HG03066 (cell line): ENCODE measurements around the gene KCNF1.

Experiments
- ATAC-seq: cut with Tn5 transposase; IDR thresholded peaks from one replicate; pipeline ENCODE4 v1.9.1; 2021; ENCODE audit warnings: low read depth; ENCODE audit not compliant: unreplicated experiment

KCNF1 gene

GRCh38 chr2:10918661-10919409 lies 7.1 kb downstream of the KCNF1 start:
- no peak for ATAC-seq

- no peak for ATAC-seq
These were observed 7.7 kb downstream of the KCNF1 start for GRCh38 chr2:10919410-10919770.

- ATAC-seq, result no peak
These were observed 8.3 kb downstream of the KCNF1 start for GRCh38 chr2:10919771-10920621.

- ATAC-seq, result no peak
These were observed 9.1 kb downstream of the KCNF1 start for GRCh38 chr2:10920764-10921388.

GRCh38 chr2:10921525-10921924 lies 9.8 kb downstream of the KCNF1 start:
- ATAC-seq, result no peak

GRCh38 chr2:10922307-10923007 lies 10.7 kb downstream of the KCNF1 start:
- no peak for ATAC-seq

GRCh38 chr2:10923008-10923375 lies 11.3 kb downstream of the KCNF1 start:
- no peak for ATAC-seq

- no peak for ATAC-seq
These were observed 12.2 kb downstream of the KCNF1 start for GRCh38 chr2:10923965-10924364.

- no peak for ATAC-seq
These were observed 12.7 kb downstream of the KCNF1 start for GRCh38 chr2:10924441-10924840.

- no peak for ATAC-seq
These were observed 13.1 kb downstream of the KCNF1 start for GRCh38 chr2:10924859-10925258.

- ATAC-seq, result no peak
These were observed 14.6 kb downstream of the KCNF1 start for GRCh38 chr2:10926191-10926820.

- no peak for ATAC-seq
These were observed 19.2 kb downstream of the KCNF1 start for GRCh38 chr2:10930721-10931516.

GRCh38 chr2:10931710-10932255 lies 20.0 kb downstream of the KCNF1 start:
- ATAC-seq, result no peak

- ATAC-seq, result no peak
These were observed 20.8 kb downstream of the KCNF1 start for GRCh38 chr2:10932345-10933151.

GRCh38 chr2:10933700-10934225 lies 22.0 kb downstream of the KCNF1 start:
- no peak for ATAC-seq

GRCh38 chr2:10934308-10934978 lies 22.7 kb downstream of the KCNF1 start:
- ATAC-seq, result no peak

GRCh38 chr2:10934979-10935350 lies 23.2 kb downstream of the KCNF1 start:
- no peak for ATAC-seq

- ATAC-seq, result no peak
These were observed 23.7 kb downstream of the KCNF1 start for GRCh38 chr2:10935366-10935918.
